LNCAP (cell line): ENCODE results near the gene TNIK.

Experiments
- TF ChIP-seq, protein P1 (sequence below): fragments of 450-650 bp; IDR thresholded peaks from 2 replicates; pipeline ENCODE4 v1.5.1; 2017; ENCODE audit warnings: mild to moderate bottlenecking

TNIK gene

DNA sequence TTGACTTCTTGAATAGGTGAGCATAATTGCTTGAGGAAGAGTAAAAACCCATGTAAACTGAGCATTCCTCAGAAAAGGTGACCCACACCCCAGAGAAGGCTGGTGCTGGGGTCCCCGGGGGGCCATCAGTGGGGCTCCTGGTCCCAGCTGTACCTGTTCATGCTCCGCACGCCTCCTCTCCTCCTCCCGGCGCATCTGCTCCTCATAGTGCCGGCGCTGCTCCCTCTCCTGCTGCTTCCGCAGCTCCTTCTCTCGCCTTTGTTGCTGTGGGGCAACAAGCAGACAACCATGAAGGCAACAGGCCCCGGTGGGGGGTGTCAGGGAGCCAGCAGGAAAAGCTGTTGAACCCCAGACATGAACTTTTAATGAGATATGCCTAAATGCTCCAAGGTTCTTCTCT, 320.0 kb downstream of the TNIK start:
- TF ChIP-seq, protein P1, sequence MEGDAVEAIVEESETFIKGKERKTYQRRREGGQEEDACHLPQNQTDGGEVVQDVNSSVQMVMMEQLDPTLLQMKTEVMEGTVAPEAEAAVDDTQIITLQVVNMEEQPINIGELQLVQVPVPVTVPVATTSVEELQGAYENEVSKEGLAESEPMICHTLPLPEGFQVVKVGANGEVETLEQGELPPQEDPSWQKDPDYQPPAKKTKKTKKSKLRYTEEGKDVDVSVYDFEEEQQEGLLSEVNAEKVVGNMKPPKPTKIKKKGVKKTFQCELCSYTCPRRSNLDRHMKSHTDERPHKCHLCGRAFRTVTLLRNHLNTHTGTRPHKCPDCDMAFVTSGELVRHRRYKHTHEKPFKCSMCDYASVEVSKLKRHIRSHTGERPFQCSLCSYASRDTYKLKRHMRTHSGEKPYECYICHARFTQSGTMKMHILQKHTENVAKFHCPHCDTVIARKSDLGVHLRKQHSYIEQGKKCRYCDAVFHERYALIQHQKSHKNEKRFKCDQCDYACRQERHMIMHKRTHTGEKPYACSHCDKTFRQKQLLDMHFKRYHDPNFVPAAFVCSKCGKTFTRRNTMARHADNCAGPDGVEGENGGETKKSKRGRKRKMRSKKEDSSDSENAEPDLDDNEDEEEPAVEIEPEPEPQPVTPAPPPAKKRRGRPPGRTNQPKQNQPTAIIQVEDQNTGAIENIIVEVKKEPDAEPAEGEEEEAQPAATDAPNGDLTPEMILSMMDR = no peak

DNA sequence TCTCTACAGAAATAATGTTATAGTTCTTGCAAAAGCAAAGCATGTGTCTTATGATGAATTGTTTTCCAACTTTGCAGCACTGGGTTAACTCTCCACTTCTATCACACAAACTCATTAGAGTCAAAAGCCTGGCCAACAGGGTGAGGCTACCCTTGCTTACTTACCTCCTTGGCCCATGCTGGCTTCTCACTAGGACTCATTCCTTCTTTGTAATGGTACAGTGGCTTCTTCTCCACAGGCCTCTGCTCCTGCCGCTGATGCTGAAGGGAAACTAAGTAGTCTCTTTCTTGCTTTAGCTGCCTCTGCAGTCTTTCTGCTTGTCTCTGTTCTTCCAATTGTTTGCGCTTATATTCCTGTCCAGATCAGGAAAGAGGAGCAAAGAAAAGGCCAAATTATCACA, 322.2 kb downstream of the TNIK start:
- TF ChIP-seq, protein P1 = no peak

DNA sequence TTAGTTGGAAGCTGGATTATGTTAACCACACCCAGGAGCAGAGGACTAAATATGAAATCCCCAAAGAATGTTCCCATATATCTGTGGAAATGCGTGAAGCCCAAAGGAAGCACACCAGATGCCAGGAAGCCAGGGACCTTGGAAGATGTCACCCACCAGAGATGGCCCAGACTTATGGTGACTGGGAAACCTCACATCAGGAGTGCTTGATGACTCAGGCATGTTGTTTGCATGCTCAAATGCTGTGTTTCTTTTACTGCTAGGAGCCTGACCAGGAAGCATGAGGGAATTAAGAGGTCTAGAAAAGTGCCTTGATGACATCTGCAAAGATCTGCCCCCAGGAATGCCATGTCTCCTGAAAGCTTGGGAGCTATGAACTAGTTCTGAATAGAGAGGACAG, 324.7 kb downstream of the TNIK start:
- TF ChIP-seq, protein P1 = no peak

DNA sequence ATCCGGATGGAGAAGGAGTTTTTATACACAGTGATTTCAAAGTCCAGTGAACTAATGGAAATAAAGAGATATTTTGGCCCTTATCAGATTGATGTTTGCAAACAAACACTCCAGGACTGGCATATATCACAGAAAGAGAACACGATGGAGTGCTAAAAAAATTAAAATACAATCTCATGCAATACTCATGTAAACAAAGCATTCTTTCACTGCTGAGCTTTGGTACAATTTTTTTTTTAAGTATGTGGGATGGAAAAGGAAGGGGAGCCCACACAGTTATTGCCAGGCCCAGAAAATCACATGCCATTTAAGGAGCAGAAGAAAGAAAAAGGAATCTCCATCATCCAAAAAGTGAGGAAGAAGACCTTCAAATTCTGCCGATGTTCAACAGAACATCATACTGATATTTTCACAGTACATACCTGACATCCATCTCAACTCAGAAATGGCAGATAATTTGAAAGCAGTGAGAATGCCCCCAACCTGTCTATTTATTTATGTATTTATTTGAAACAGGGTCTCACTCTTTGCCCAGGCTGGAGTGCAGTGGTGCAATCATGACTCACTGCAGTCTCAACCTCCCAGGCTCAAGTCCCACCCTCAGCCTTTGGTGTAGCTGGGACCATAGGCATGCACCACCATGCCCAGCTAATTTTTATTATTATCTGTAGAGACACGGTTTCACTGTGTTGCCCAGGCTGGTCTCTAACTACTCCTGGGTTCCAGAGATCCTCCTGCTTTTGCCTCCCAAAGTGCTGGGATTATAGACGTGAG, 326.2 kb downstream of the TNIK start:
- TF ChIP-seq, protein P1 = no peak

DNA sequence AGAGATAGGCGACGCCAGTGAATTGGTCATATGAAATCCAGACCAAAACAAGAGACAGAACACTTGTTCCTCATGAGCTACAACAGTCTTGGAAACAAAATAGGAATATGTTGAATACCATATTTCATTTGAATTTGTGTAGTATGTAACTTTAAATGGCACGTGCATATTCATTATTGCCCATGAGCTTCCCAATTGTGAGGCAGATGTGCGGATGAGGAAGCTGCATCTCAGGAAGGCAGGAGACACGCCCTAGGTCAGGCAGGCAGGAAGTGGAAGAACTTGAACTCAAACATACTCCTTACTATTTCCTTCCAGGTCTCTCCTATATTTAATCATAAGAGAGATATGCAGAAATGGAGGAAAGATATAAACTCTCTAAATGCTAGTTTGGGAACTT, 326.9 kb downstream of the TNIK start:
- TF ChIP-seq, protein P1 = no peak

DNA sequence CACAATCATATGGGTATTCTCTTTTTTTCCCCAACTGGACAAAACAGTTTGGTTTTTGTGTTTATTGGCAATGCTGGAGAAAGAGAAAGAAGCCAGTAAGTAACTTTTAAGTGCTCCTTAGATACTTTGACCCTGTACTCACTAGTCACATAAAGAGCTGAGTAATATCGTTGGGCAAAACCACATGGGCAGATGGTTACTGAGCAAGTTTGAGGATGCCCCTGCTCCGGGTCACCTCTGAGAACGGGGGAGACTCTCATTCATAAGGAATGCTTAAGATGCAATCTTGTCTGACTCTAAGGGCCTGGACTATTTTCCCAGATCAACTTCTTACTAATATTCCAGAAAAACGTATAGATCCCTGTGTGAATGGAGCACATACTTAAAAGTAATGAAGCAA, 327.3 kb downstream of the TNIK start:
- TF ChIP-seq, protein P1 = no peak

DNA sequence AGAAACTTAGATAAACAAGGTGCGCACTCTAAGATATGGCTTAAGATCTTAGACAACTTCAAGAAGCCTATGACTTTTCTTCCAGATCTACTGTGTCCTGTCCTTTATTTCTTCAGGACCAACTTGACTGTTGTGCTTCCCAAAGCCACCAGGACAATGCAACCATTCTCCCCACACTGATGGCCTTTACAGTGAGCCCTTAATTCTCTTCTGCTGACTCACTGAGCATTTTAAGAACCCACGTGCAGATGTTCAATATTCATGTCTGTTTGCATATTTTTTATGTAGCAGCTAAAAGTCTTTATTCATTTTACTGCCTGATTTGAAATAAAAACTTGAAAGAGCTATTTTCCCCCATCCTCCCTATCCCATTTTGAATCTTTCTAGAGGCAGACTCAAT, 330.4 kb downstream of the TNIK start:
- TF ChIP-seq, protein P1 = no peak

DNA sequence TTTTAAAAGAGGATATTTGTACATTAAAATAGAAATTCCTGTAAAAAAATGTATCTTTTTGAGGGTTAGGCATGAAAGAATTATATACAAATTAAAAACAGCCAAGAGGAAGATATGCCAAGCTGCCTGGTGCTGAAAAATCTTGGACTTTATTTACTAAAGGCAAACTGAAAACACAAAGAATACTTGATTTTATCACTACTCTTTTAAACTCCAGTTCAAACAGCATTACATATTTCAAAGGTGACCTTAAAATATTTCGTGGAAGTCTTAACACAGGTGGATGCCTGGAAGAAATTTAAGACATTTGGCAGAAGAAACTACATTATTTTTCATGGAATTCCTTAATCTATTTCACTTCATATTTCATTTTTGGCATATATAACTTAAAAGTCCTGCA, 332.6 kb downstream of the TNIK start:
- TF ChIP-seq, protein P1 = no peak
